ENCODE data around the gene SH3PXD2A.

DNA sequence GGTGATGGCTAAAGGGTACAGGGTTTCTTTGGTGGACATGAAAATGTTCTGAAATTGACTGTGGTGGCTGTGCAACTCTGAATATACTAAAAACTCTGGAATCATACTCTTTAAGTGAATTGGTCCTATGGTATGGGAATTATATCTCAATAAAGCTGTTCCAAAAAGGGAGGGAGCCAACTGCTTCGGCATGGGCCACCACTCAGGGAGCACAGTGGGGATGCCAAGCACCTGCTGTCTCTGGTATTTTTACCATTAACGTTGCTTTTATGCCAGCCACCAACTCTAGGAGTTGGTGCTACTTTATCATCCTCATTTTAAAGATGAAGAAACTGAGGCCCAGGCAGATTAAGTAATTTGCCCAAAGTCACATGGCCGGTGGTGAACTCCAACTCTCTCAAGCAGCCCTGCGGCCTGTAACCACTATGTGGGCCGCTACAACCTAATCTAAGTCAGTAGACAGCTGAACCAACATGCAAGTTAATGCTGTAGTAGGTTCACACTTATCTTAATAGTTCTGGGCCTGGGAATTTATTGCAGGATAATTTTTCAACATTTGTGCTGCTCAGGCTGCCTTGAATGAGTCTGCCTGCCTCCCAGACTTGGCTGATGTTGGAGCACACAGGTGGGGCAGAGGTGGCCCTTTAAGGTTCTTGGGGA, 20.8 kb downstream of the SH3PXD2A start:
- TF ChIP-seq, protein P1, sequence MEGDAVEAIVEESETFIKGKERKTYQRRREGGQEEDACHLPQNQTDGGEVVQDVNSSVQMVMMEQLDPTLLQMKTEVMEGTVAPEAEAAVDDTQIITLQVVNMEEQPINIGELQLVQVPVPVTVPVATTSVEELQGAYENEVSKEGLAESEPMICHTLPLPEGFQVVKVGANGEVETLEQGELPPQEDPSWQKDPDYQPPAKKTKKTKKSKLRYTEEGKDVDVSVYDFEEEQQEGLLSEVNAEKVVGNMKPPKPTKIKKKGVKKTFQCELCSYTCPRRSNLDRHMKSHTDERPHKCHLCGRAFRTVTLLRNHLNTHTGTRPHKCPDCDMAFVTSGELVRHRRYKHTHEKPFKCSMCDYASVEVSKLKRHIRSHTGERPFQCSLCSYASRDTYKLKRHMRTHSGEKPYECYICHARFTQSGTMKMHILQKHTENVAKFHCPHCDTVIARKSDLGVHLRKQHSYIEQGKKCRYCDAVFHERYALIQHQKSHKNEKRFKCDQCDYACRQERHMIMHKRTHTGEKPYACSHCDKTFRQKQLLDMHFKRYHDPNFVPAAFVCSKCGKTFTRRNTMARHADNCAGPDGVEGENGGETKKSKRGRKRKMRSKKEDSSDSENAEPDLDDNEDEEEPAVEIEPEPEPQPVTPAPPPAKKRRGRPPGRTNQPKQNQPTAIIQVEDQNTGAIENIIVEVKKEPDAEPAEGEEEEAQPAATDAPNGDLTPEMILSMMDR (conservative IDR thresholded peaks at IDR 0.05 in 1 of 2, IDR thresholded peaks at IDR 0.05 in 1 of 2; ENCODE audit: extremely low read depth in 1 of 2, insufficient read depth in 1 of 2, low read depth in 1 of 2, low read length in 2 of 2): no peak
- TF ChIP-seq EZH2 (IDR thresholded peaks at IDR 0.05; ENCODE audit: borderline replicate concordance, low read length): no peak

Measured in mammary epithelial cell (primary cell).